ENCODE measurements around the gene SYNJ2. TPM values are rescaled to one million over a fixed set of nuclear protein-coding genes. Genes with fewer than 3 reads are reported as not detected.

SYNJ2 gene
- total RNA-seq, 1 donor from 2014 or later: 18.9 TPM

DNA sequence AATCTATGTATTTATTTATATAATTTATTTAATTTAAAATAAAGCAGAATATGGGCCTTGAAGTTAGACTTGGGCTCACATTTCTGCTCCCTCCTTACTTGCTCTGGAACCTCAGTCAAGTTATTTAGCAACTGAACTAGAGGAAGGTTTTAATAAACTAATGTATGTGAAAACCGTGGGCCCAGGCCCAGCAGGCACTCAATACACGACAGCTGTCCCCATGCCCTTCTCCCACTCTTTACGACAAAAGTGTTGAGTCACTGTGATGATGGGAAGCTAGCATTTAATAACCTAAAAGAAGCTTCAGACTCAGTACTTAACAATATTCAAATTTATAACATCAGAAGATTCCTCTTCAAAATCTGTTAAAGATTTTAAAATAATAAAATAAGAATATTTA, 139.7 kb downstream of the SYNJ2 start:
- Mint-ChIP-seq H3K27ac (peak overlapping the region; percentile 60), H3K27me3 (no peaks in the 10 kb centered on the region), H3K4me1 (ENCODE audit: low read depth) (peaks cover 4% of the 10 kb centered on the region), H3K9me3 (ENCODE audit: low read depth) (peaks cover 4% of the 10 kb centered on the region), H3K4me3 (ENCODE audit: low read depth) (no peak overlapping the region), H3K36me3 (ENCODE audit: insufficient read depth) (peaks cover 28% of the 10 kb centered on the region)
- TF ChIP-seq, protein P1, sequence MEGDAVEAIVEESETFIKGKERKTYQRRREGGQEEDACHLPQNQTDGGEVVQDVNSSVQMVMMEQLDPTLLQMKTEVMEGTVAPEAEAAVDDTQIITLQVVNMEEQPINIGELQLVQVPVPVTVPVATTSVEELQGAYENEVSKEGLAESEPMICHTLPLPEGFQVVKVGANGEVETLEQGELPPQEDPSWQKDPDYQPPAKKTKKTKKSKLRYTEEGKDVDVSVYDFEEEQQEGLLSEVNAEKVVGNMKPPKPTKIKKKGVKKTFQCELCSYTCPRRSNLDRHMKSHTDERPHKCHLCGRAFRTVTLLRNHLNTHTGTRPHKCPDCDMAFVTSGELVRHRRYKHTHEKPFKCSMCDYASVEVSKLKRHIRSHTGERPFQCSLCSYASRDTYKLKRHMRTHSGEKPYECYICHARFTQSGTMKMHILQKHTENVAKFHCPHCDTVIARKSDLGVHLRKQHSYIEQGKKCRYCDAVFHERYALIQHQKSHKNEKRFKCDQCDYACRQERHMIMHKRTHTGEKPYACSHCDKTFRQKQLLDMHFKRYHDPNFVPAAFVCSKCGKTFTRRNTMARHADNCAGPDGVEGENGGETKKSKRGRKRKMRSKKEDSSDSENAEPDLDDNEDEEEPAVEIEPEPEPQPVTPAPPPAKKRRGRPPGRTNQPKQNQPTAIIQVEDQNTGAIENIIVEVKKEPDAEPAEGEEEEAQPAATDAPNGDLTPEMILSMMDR (IDR thresholded peaks at IDR 0.05; ENCODE audit: unreplicated experiment): no peak
- no peak for DNase-seq (ENCODE audit: low spot score, unreplicated experiment)

DNA sequence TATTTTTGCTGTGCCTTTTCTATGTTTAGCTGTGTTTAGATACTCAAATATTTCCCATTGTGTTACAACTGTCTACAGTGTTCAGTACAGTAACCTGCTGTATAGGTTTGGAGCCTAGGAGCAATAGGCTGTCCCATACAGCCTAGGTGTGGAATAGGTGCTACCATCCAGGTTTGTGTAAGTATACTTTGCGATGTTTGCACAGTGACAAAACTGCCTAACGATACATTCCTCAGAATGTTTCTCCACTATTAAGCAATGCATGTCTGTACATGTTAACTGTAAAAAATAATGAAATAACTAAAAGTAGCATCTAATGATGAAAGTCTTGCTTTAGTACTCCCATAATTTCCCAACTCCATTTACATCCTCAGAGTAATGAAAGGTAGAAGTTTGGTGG, 140.4 kb downstream of the SYNJ2 start:
- TF ChIP-seq, protein P1 (IDR thresholded peaks at IDR 0.05; ENCODE audit: unreplicated experiment): no peak
- H3K27me3 Mint-ChIP-seq: no peaks in the 10 kb centered on the region
- H3K36me3 Mint-ChIP-seq (ENCODE audit: insufficient read depth): peaks cover 26% of the 10 kb centered on the region
- peaks cover 4% of the 10 kb centered on the region for H3K4me1 Mint-ChIP-seq (ENCODE audit: low read depth)
- H3K27ac Mint-ChIP-seq: no peak overlapping the region
- DNase-seq (ENCODE audit: low spot score, unreplicated experiment): no peak
- H3K9me3 Mint-ChIP-seq (ENCODE audit: low read depth): peaks cover 4% of the 10 kb centered on the region
- H3K4me3 Mint-ChIP-seq (ENCODE audit: low read depth): no peak overlapping the region

DNA sequence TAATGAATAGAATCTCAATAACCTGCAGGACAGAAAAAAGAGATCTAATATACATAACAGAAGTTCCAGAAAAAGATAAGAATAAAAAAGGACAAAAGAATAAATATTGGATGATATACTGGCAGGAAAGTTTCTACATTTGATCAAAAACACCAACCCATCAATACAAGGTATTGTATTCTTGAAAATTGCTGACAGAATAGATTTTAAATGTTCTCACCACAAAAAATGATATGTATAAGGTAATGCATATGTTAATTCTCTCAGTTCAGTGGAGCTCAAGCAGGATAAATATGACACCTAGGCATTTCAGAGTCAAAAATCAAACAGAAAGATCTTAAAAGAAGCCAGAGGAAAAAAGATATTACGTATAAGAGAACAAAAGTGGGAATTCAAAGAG, 142.6 kb downstream of the SYNJ2 start:
- H3K4me3 Mint-ChIP-seq (ENCODE audit: low read depth): no peak overlapping the region
- H3K9me3 Mint-ChIP-seq (ENCODE audit: low read depth): peaks cover 4% of the 10 kb centered on the region
- no peaks in the 10 kb centered on the region for H3K4me1 Mint-ChIP-seq (ENCODE audit: low read depth)
- no peak overlapping the region for H3K27ac Mint-ChIP-seq
- TF ChIP-seq, protein P1 (IDR thresholded peaks at IDR 0.05; ENCODE audit: unreplicated experiment): no peak
- H3K36me3 Mint-ChIP-seq (ENCODE audit: insufficient read depth): peaks cover 23% of the 10 kb centered on the region
- DNase-seq (ENCODE audit: low spot score, unreplicated experiment): no peak
- H3K27me3 Mint-ChIP-seq: no peaks in the 10 kb centered on the region

DNA sequence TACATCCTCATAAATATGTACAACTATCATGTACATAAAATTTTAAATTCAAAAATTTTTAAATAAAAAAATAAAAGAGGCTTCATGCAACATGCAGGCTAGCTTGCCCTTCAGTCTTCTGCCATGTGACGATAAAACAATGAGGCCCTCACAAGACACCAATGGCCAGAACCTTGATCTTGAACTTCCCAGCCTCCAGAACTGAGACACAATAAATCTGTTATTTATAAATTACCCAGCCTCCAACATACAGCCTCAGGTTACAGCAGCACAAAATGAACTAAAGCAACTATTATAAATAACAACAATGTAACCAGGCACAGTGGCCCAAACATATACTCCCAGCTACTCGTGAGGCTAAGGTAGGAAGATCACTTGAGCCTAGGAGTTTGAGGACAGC, 143.6 kb downstream of the SYNJ2 start:
- no peak overlapping the region for H3K4me3 Mint-ChIP-seq (ENCODE audit: low read depth)
- H3K27ac Mint-ChIP-seq: no peak overlapping the region
- H3K27me3 Mint-ChIP-seq: no peaks in the 10 kb centered on the region
- peaks cover 23% of the 10 kb centered on the region for H3K36me3 Mint-ChIP-seq (ENCODE audit: insufficient read depth)
- no peak for DNase-seq (ENCODE audit: low spot score, unreplicated experiment)
- H3K9me3 Mint-ChIP-seq (ENCODE audit: low read depth): peaks cover 4% of the 10 kb centered on the region
- H3K4me1 Mint-ChIP-seq (ENCODE audit: low read depth): no peaks in the 10 kb centered on the region
- TF ChIP-seq, protein P1 (IDR thresholded peaks at IDR 0.05; ENCODE audit: unreplicated experiment): no peak

DNA sequence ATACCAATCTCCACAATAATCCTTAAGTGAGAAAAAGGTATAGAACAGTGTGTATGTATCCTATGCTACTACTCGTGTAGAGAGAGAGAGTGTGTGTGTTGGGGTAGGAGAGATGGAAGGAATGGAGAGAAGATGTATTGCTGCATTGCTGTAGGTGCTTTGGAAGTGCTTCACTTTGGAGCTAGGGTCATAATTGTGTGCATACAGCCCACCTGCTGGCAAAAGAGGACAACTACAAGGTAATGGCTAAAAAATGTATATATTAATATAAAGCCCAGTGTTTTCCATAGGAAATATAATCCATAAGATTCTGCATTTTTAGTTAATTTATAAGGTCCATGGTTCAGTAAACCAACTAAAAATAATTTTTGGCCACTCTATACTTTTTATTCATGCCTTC, 150.3 kb downstream of the SYNJ2 start:
- DNase-seq (ENCODE audit: low spot score, unreplicated experiment): no peak
- Mint-ChIP-seq H3K9me3 (ENCODE audit: low read depth) (no peaks in the 10 kb centered on the region), H3K36me3 (ENCODE audit: insufficient read depth) (peaks cover 8% of the 10 kb centered on the region), H3K27ac (no peak overlapping the region), H3K27me3 (no peaks in the 10 kb centered on the region), H3K4me1 (ENCODE audit: low read depth) (no peaks in the 10 kb centered on the region), H3K4me3 (ENCODE audit: low read depth) (no peak overlapping the region)
- TF ChIP-seq, protein P1 (IDR thresholded peaks at IDR 0.05; ENCODE audit: unreplicated experiment): peak; percentile 63
